Endothelial cell of umbilical vein (primary cell): Measurements from ENCODE around the gene KIF23. TPM values are rescaled to one million over a fixed set of nuclear protein-coding genes. Genes with fewer than 3 reads are reported as not detected.
"Not testable (repeated sequence)": the region's sequence is repeated elsewhere in the genome, so short reads cannot be mapped to it uniquely, and the experiment has no call there.

Experiments used
- BruUV-seq: library from RNA; stranded (reverse); fragments of 400-500 nt; replicated peaks from 2 replicates; lab custom pipeline; 2021; lab: Mats Ljungman, UMichigan
- CTCF ChIA-PET: fragments of 300-600, 350-600 bp; sonication (Branson Sonifier 250); formaldehyde crosslinking; loops from one replicate; lab custom pipeline; 2021; ENCODE audit warnings: antibody characterized with exemption, inconsistent platforms; lab: Charles Lee
- POLR2A ChIA-PET: fragments of 300-600, 350-600 bp; sonication (Branson Sonifier 250); formaldehyde crosslinking; loops from one replicate; lab custom pipeline; 2021; ENCODE audit warnings: antibody characterized with exemption, inconsistent platforms; lab: Charles Lee
- DNase-seq: peaks from one replicate; pipeline ENCODE4 v3.0.0-alpha.2; 2011; ENCODE audit warnings: low read depth, low spot score
- FAIRE-seq: peaks from 2 replicates; lab custom pipeline; 2011; peaks lifted over from hg19 to GRCh38; lab: Jason Lieb, UNC
- H2AFZ ChIP-seq: 2 replicates; pipeline ENCODE4 v1.6.0; 2012; ENCODE audit warnings: low read depth, low read length, control low read depth, inconsistent platforms
- H3K27ac ChIP-seq: 2 replicates; pipeline ENCODE4 v1.5.1; 2011; ENCODE audit warnings: low read depth, mild to moderate bottlenecking, control low read depth, low read length, moderate library complexity; ENCODE audit not compliant: insufficient read depth
- H3K27me3 ChIP-seq, 2 experiments: 2 replicates each; pipeline versions ENCODE4 v1.6.0 to v1.6.1; 2011; ENCODE audit warnings: low read length in 2 of 2, mixed read lengths in 1 of 2; ENCODE audit not compliant: control insufficient read depth in 2 of 2, insufficient read depth in 2 of 2
- H3K36me3 ChIP-seq, 2 experiments: 2 replicates in 1 of 2; 3 replicates in 1 of 2; pipeline ENCODE4 v1.5.1; 2011; ENCODE audit warnings: low read length in 2 of 2, mild to moderate bottlenecking in 1 of 2, moderate library complexity in 1 of 2; ENCODE audit not compliant: control insufficient read depth in 2 of 2, insufficient read depth in 2 of 2; ENCODE audit errors: extremely low read depth in 1 of 2
- H3K4me1 ChIP-seq: 3 replicates; pipeline ENCODE4 v1.5.1; 2011; ENCODE audit warnings: mild to moderate bottlenecking, low read length; ENCODE audit not compliant: control insufficient read depth, insufficient read depth; ENCODE audit errors: extremely low read depth
- H3K4me2 ChIP-seq: 2 replicates; pipeline ENCODE4 v1.6.1; 2011; ENCODE audit warnings: low read length, control low read depth, mixed read lengths; ENCODE audit not compliant: insufficient read depth
- H3K4me3 ChIP-seq, 3 experiments: fragments of 200-600 bp in 1 of 3; sonication (generic), shearing (Covaris generic) in 1 of 3; replicated peaks in 1 of 3; 2 replicates each; pipeline ENCODE4 v1.5.1; 2011 to 2016; ENCODE audit warnings: control low read depth in 3 of 3, low read length in 3 of 3, mild to moderate bottlenecking in 2 of 3, inconsistent platforms in 1 of 3, low read depth in 1 of 3, moderate library complexity in 1 of 3; ENCODE audit not compliant: insufficient read depth in 1 of 3
- H3K79me2 ChIP-seq: 2 replicates; pipeline ENCODE4 v1.6.0; 2012; ENCODE audit warnings: low read length, inconsistent platforms; ENCODE audit not compliant: control insufficient read depth, insufficient read depth
- H3K9ac ChIP-seq: replicated peaks from 2 replicates; pipeline ENCODE3; 2011; ENCODE audit warnings: low read length, control low read depth; ENCODE audit not compliant: insufficient read depth; ENCODE audit errors: extremely low read depth
- H3K9me1 ChIP-seq: replicated peaks from 3 replicates; pipeline ENCODE4 v1.6.0; 2011; ENCODE audit warnings: mild to moderate bottlenecking, low read length; ENCODE audit not compliant: control insufficient read depth, insufficient read depth; ENCODE audit errors: extremely low read depth
- H3K9me3 ChIP-seq: replicated peaks from 2 replicates; pipeline ENCODE4 v1.5.1; 2012; ENCODE audit warnings: low read length, inconsistent platforms; ENCODE audit not compliant: control insufficient read depth, insufficient read depth
- H4K20me1 ChIP-seq: replicated peaks from 2 replicates; pipeline ENCODE3; 2011; ENCODE audit warnings: mild to moderate bottlenecking, low read length; ENCODE audit not compliant: control insufficient read depth, insufficient read depth; ENCODE audit errors: extremely low read depth
- CTCF ChIP-seq, 2 donors: IDR thresholded peaks; 1 replicate in 1 of 2; 2 replicates in 1 of 2; pipeline ENCODE4 v1.5.1; 2011; ENCODE audit warnings: low read length in 2 of 2, mild to moderate bottlenecking in 2 of 2, moderate library complexity in 2 of 2, control low read depth in 1 of 2, inconsistent platforms in 1 of 2, low read depth in 1 of 2; ENCODE audit not compliant: insufficient read depth in 1 of 2; ENCODE audit errors: extremely low read depth in 1 of 2
- EZH2 ChIP-seq: IDR thresholded peaks from 2 replicates; pipeline ENCODE4 v1.6.1; 2012; ENCODE audit warnings: borderline replicate concordance, low read depth, mild to moderate bottlenecking, moderate library complexity, low read length, inconsistent platforms; ENCODE audit not compliant: severe bottlenecking
- FOS ChIP-seq: IDR thresholded peaks from 2 replicates; pipeline ENCODE4 v1.6.1; 2011; ENCODE audit warnings: mild to moderate bottlenecking, low read length, moderate library complexity, borderline replicate concordance; ENCODE audit not compliant: insufficient read depth
- GATA2 ChIP-seq: IDR thresholded peaks from 2 replicates; pipeline ENCODE4 v1.7.0; 2011; ENCODE audit warnings: low read depth, mild to moderate bottlenecking, moderate library complexity, mixed read lengths, low read length; ENCODE audit not compliant: insufficient read length, insufficient read depth
- JUN ChIP-seq: IDR thresholded peaks from 2 replicates; pipeline ENCODE4 v1.6.1; 2011; ENCODE audit warnings: borderline replicate concordance, low read depth; ENCODE audit not compliant: insufficient read length, insufficient read depth
- MAX ChIP-seq: IDR thresholded peaks from 2 replicates; pipeline ENCODE4 v1.6.1; 2011; ENCODE audit not compliant: insufficient read depth, insufficient read length
- MYC ChIP-seq: IDR thresholded peaks from one replicate; pipeline ENCODE4 v1.6.1; 2011; ENCODE audit warnings: mild to moderate bottlenecking, low read depth, low read length
- POLR2A ChIP-seq: IDR thresholded peaks from 2 replicates; pipeline ENCODE4 v1.6.1; 2012; ENCODE audit warnings: low read depth, mild to moderate bottlenecking, control low read depth, low read length
- POLR2AphosphoS5 ChIP-seq: IDR thresholded peaks from 2 replicates; pipeline ENCODE4 v1.6.1; 2012; ENCODE audit warnings: low read depth, mild to moderate bottlenecking, control low read depth, low read length, moderate library complexity; ENCODE audit not compliant: insufficient read depth
- dilution Hi-C: fragments of 300-500 bp; cut with MboI; formaldehyde crosslinking; loops from one replicate; pipeline ENCODE4 v1.15.0; 2019; ENCODE audit warnings: low sequenced_read_pairs; ENCODE audit not compliant: extremely low pct_ligation_motif_present
- intact Hi-C: fragments of 100-400 bp; cut with micrococcal nuclease; formaldehyde crosslinking; loops from one replicate; pipeline ENCODE4 v1.10.0; 2022
- polyA plus RNA-seq, 4 experiments: library from polyadenylated mRNA; depleted of rRNA in 3 of 4; stranded (reverse) in 3 of 4; unstranded in 1 of 4; fragments of >200 nt; gene quantifications; 2 replicates each; pipeline versions ENCODE4 v1.2.1 to v1.2.3, GENCODE V29; 2011 to 2012; ENCODE audit warnings: missing spikeins in 1 of 4
- total RNA-seq: library from RNA; stranded (reverse); gene quantifications from 2 replicates; pipeline ENCODE4 v1.2.3, GENCODE V29; 2021

KIF23 gene
- total and polyA plus RNA-seq, 2 donors (not counting 3 experiments of a cell fraction or from before 2014, with no cell fraction given) = 25.4 to 64.7 TPM

- intact Hi-C loops, H3K9me1 ChIP-seq, H3K9me3 ChIP-seq, H4K20me1 ChIP-seq, H3K27ac ChIP-seq, BruUV-seq, dilution Hi-C loops, H3K4me1 ChIP-seq, FAIRE-seq, H3K4me3 ChIP-seq, H3K9ac ChIP-seq, H3K27me3 ChIP-seq, H3K79me2 ChIP-seq, POLR2A ChIA-PET, DNase-seq, H3K36me3 ChIP-seq, H2AFZ ChIP-seq, H3K4me2 ChIP-seq: not testable (repeated sequence)
- CTCF ChIA-PET = interaction anchor here (1.1 kb wide), 1 partner anchor 10 kb away, joined by 7 read pairs; no protein-coding TSS in a partner anchor
Measured at GRCh38 chr15:69384066-69384465, 30.1 kb upstream of the KIF23 start.

GRCh38 chr15:69384626-69385598 is 29.2 kb upstream of the KIF23 start:
- ChIA-PET CTCF (interaction anchor here (1.1 kb wide), 1 partner anchor 10 kb away, joined by 7 read pairs; no protein-coding TSS in a partner anchor), POLR2A (no interaction called here)
- H4K20me1 ChIP-seq = no peaks in the 10 kb centered on the region
- no peak overlapping the region for H3K4me3 ChIP-seq
- dilution Hi-C loops (no loop called here), intact Hi-C loops (no loop called here)
- H3K27ac ChIP-seq = no peak overlapping the region
- no peak for DNase-seq
- no peaks in the 10 kb centered on the region for H3K79me2 ChIP-seq
- H3K4me1 ChIP-seq = no peaks in the 10 kb centered on the region
- TF ChIP-seq EZH2 (no peak), POLR2AphosphoS5 (no peak), FOS (no peak), MYC (no peak), GATA2 (no peak), POLR2A (no peak), JUN (no peak), CTCF (IDR thresholded peaks at IDR 0.05; ENCODE audit: extremely low read depth in 1 of 2, insufficient read depth in 1 of 2, low read depth in 1 of 2, low read length in 2 of 2) (no peak), MAX (no peak)
- BruUV-seq = no TSS peak
- H3K9ac ChIP-seq = no peak overlapping the region
- H2AFZ ChIP-seq = no peak overlapping the region
- H3K9me3 ChIP-seq = no peaks in the 10 kb centered on the region
- no peaks in the 10 kb centered on the region for H3K36me3 ChIP-seq
- no peak overlapping the region for H3K4me2 ChIP-seq
- peaks cover 0 to 1% of the 10 kb centered on the region in 2 experiments for H3K27me3 ChIP-seq
- H3K9me1 ChIP-seq = no peaks in the 10 kb centered on the region
- FAIRE-seq = no peak
